Fibroblast of lung (primary cell): ENCODE results near the gene MANBA.

Experiments used
- CTCF ChIP-seq, 2 donors: IDR thresholded peaks in 1 of 2; conservative IDR thresholded peaks in 1 of 2; 1 replicate in 1 of 2; 2 replicates in 1 of 2; pipeline ENCODE4 v1.5.1; 2011 to 2012; ENCODE audit warnings: low read length in 2 of 2, control low read depth in 1 of 2, inconsistent platforms in 1 of 2, low read depth in 1 of 2, mild to moderate bottlenecking in 1 of 2
- EZH2 ChIP-seq: IDR thresholded peaks from 2 replicates; pipeline ENCODE4 v1.5.1; 2012; ENCODE audit warnings: low read length, control low read depth, mild to moderate bottlenecking; ENCODE audit errors: missing control alignments

- TF ChIP-seq CTCF (conservative IDR thresholded peaks at IDR 0.05 in 1 of 2, IDR thresholded peaks at IDR 0.05 in 1 of 2; ENCODE audit: low read depth in 1 of 2, low read length in 2 of 2) (no peak), EZH2 (no peak)
Observed at GRCh38 chr4:102736636-102737549, 23.9 kb downstream of the MANBA start.
